ENCODE data around the gene ARMC9. TPM values are rescaled to one million over a fixed set of nuclear protein-coding genes. Genes with fewer than 3 reads are reported as not detected.
A peak's percentile ranks its signal among the peaks of the same experiment; 100 is the strongest.

The ARMC9 gene
- polyA plus RNA-seq, 1 donor: 27.3 TPM

- DNase-seq: no peak
Observed at GRCh38 chr2:231204146-231204545, 5.7 kb downstream of the ARMC9 start.

- DNase-seq: no peak
Observed at GRCh38 chr2:231204581-231204980, 6.2 kb downstream of the ARMC9 start.

- DNase-seq: no peak
Observed at GRCh38 chr2:231207734-231208133, 9.3 kb downstream of the ARMC9 start.

GRCh38 chr2:231210782-231211181 is 12.4 kb downstream of the ARMC9 start:
- DNase-seq: no peak

GRCh38 chr2:231211486-231211885 is 13.1 kb downstream of the ARMC9 start:
- DNase-seq: no peak

- DNase-seq: no peak
Observed at GRCh38 chr2:231212329-231212845, 14.0 kb downstream of the ARMC9 start.

- no peak for DNase-seq
Observed at GRCh38 chr2:231213931-231214642, 15.7 kb downstream of the ARMC9 start.

- no peak for DNase-seq
Observed at GRCh38 chr2:231218366-231218765, 19.9 kb downstream of the ARMC9 start.

GRCh38 chr2:231219289-231219688 is 20.9 kb downstream of the ARMC9 start:
- no peak for DNase-seq

- DNase-seq: no peak
Observed at GRCh38 chr2:231221761-231222160, 23.3 kb downstream of the ARMC9 start.

- peak; percentile 59 for DNase-seq
Observed at GRCh38 chr2:231222318-231223000, 24.0 kb downstream of the ARMC9 start.

GRCh38 chr2:231223001-231223375 is 24.6 kb downstream of the ARMC9 start:
- DNase-seq: no peak

GRCh38 chr2:231223458-231223976 is 25.1 kb downstream of the ARMC9 start:
- DNase-seq: no peak

- DNase-seq: peak; percentile 66
Observed at GRCh38 chr2:231227310-231228162, 29.1 kb downstream of the ARMC9 start.

- DNase-seq: no peak
Observed at GRCh38 chr2:231228223-231228622, 29.8 kb downstream of the ARMC9 start.

GRCh38 chr2:231228974-231229529 is 30.6 kb downstream of the ARMC9 start:
- DNase-seq: no peak

GRCh38 chr2:231235217-231235616 is 36.8 kb downstream of the ARMC9 start:
- no peak for DNase-seq

GRCh38 chr2:231238689-231239088 is 40.3 kb downstream of the ARMC9 start:
- DNase-seq: no peak

- DNase-seq: no peak
Observed at GRCh38 chr2:231239751-231240150, 41.3 kb downstream of the ARMC9 start.

- DNase-seq: no peak
Observed at GRCh38 chr2:231241755-231242507, 43.5 kb downstream of the ARMC9 start.

GRCh38 chr2:231243866-231244265 is 45.4 kb downstream of the ARMC9 start:
- no peak for DNase-seq
